Left cardiac atrium (tissue), 4 donors: Measurements from ENCODE around the gene GDE1. TPM values are rescaled to one million over a fixed set of nuclear protein-coding genes. Genes with fewer than 3 reads are reported as not detected.

Source experiments
- ATAC-seq, 2 donors: fragments of 200-7000 bp; cut with Tn5 transposase; one replicate each; pipeline ENCODE4 v1.9.1; 2020; ENCODE audit warnings: mild to moderate bottlenecking in 2 of 2, moderate library complexity in 2 of 2
- DNase-seq: peaks from one replicate; pipeline ENCODE4 v3.0.0-alpha.2; 2020
- intact Hi-C, 2 donors: fragments of 100-400 bp; cut with DNase I; formaldehyde crosslinking; loops; one replicate each; pipeline versions ENCODE4 v1.14.1 to v1.15.1; 2022 to 2023
- total RNA-seq, 2 donors: library from RNA; stranded (reverse); fragmentation: NEBNext Ultra II Directional; extraction: Animal tissue kit (Norgen Biotek cat#: 25700); gene quantifications; one replicate each; pipeline ENCODE4 v1.2.1, GENCODE V29; 2021
- donor health status: DM: no; HTN: yes; CAD: no.
- donor health status: DM: no; HTN: yes; CAD: no; lungs with severe emphysema.
- donor health status: DM: yes; HTN: yes; CAD: no.
- donor health status: Dilated cardiomyopathy.

Gene GDE1
- total RNA-seq, 2 donors from 2014 or later, result 93.7 to 96.3 TPM

DNA sequence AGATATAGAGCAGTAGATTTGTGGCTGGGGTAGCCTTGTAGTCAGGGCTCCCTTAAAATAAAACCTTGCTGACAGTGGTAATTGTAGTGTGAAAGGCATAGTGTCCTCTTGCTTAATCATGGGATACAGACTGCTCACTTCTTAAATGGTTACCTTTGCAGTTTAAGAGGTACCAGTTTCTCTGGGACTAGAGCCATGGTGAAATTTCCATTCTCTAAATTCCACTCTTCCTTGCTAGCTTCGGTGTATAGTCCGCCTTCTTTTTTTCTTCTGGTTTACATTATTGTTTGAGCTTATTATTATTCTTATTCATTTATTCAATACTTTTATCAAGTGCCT lies 3.5 kb upstream of the GDE1 start:
- DNase-seq (no peak), ATAC-seq (no peak)
- intact Hi-C loops, result no loop called here

GRCh38 chr16:19524616-19525384 lies 2.9 kb upstream of the GDE1 start:
- ATAC-seq, result no peak
- intact Hi-C loops, result no loop called here
- no peak for DNase-seq

DNA sequence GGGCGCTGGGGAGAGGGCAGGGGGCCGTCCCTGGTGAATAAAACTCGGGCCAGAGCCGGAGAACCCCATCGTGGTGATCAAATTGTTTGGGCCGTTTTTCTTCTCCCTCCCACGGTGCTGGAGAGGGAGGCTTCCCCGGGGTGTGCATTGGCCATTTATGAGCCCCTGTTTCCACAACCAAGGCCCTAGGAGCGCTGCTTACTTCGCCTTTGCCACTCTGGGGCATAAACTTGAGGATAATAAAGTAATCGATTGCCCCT lies 2.4 kb upstream of the GDE1 start:
- peak in 1 of 2 donors; percentile 2 for ATAC-seq
- DNase-seq, result no peak
- intact Hi-C loops, result no loop called here

DNA sequence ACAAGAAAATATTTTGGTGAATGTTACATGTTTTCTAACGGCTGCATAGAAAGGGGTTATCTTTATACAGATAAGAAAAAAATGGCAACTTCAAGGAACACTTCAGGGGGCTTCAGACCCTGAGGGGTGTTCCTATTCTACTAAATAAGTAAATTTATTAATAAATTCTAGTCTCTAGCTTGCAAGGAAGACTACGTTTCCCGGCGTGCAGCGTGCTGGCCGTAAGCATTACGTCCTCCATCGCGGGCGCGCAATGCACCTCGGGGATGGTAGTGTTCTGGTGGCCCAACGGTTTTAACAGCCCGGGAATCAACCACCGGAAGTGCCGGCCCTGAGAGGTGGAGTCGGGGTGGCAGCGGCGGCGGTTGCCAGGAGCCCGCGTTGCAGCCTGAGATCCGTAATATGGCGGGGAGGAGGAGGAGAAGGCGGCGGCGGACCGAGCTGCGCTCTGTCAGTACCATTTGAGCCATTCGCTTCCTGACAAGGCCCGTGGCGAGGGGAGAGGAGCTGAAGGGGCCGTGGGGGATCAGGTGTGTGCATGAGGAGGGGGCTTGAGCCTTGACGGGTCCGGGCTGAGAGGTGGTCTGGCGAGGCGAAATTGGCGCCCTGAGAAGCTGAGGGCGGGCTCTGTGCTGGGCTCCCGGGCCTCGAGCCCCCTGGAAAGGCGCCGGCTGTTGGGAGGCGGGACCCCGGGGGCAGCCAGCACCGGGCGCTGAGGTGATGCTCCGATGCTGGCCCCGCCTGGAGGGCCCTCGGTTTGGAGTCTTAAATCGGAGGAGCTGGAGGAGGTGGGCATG lies 1.9 kb upstream of the GDE1 start, which contains the start of gene CCP110:
TSS of gene CCP110 (plus strand) at position 384 of the 797 bp plus-strand sequence. CDS start 3,940 bp downstream, outside the sequence.
- ATAC-seq (peak; percentile 92 to 93), DNase-seq (peak; percentile 98)
- intact Hi-C loops, result no loop called here

DNA sequence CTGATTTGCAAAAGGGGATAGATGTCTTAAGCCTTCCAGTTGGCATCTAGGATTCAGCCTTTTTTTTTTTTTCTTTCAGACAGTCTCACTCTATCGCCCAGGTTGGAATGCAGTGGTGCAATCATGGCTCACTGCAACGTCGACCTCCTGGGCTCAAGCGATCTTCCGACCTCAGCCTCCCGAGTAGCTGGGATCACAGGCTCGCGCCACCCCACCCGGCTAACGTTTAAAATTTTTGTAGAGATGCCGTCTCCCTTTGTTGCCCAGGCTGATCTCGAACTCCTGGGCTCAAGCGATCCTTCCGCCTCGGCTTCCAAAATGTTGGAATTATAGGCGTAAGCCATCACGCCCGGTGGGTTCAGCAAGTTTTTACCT lies 1.3 kb upstream of the GDE1 start:
- ATAC-seq (no peak), DNase-seq (no peak)
- intact Hi-C loops, result no loop called here

DNA sequence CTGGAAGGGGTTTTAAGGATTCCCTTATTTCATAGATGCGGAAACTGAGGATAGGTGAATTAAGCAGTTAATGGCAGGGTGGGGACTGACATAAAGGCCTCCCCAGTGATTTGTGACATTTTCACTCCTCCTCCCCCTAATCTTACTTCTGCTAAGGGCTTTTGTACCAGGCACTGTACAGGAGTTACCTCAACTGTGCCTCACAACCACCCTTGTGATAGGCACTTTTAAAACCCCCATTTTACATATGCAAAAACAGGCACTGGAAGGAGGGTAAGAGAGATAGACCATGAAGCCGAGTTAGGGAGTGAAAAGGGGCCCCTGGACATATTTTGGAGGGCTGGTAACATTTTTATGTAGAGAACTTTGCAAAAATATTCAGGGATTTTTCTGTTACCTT lies 862 bp upstream of the GDE1 start:
- intact Hi-C loops, result no loop called here
- DNase-seq, result no peak
- ATAC-seq, result no peak

DNA sequence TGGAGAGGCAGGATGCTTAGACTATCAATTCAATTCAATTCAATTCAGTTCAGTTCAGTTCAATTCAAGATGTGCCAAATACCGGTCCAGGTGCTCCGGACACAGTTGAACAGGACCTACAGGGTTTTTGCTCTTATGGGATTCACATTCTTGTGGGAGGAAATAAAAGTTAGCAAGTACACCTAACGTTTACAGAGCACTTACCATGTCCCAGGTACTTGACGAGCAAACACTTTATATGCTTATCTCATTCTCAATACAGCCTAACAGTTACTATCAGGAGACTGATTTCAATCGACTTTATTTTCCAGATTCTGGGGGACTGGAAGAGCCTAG lies 467 bp upstream of the GDE1 start:
- DNase-seq (no peak), ATAC-seq (no peak)
- intact Hi-C loops, result no loop called here

GRCh38 chr16:19520861-19521331 lies 1.0 kb downstream of the GDE1 start:
- DNase-seq, result no peak
- ATAC-seq, result no peak
- intact Hi-C loops, result no loop called here

DNA sequence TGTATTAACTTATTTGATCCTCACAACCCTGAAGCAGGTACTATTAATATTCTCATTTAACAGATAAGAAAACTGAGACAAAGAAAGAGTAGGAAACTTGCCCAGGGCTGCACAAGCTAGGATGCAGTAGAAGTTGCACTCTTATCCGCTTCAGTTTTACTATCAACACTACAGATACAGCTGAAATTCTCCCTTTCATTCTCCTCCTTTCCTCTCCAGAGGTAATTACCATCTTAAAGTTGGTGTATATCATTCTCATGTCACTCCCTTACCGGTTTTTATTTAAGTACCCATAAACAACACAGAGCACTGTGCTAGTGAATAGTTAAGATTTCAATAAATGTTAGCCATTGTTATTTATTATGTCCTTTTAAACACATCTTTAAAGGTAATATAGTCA lies 3.5 kb downstream of the GDE1 start:
- ATAC-seq (no peak), DNase-seq (no peak)
- intact Hi-C loops, result no loop called here

- intact Hi-C loops, result no loop called here
- ATAC-seq (no peak), DNase-seq (no peak)
Observed at GRCh38 chr16:19517424-19518089, 4.3 kb downstream of the GDE1 start.

- DNase-seq (no peak), ATAC-seq (no peak)
- intact Hi-C loops, result no loop called here
Observed at GRCh38 chr16:19515757-19516156, 6.1 kb downstream of the GDE1 start.

GRCh38 chr16:19513377-19514053 lies 8.4 kb downstream of the GDE1 start:
- intact Hi-C loops, result no loop called here
- peak in 1 of 2 donors; percentile 63 for ATAC-seq
- no peak for DNase-seq

- ATAC-seq, result no peak
- DNase-seq, result no peak
- intact Hi-C loops, result no loop called here
Observed at GRCh38 chr16:19512297-19512696, 9.6 kb downstream of the GDE1 start.

GRCh38 chr16:19507867-19508266 lies 14.0 kb downstream of the GDE1 start:
- ATAC-seq (peak; percentile 61 to 74), DNase-seq (no peak)
- intact Hi-C loops, result no loop called here

- no peak for ATAC-seq
- intact Hi-C loops, result no loop called here
- no peak for DNase-seq
Observed at GRCh38 chr16:19506965-19507364, 14.9 kb downstream of the GDE1 start.

DNA sequence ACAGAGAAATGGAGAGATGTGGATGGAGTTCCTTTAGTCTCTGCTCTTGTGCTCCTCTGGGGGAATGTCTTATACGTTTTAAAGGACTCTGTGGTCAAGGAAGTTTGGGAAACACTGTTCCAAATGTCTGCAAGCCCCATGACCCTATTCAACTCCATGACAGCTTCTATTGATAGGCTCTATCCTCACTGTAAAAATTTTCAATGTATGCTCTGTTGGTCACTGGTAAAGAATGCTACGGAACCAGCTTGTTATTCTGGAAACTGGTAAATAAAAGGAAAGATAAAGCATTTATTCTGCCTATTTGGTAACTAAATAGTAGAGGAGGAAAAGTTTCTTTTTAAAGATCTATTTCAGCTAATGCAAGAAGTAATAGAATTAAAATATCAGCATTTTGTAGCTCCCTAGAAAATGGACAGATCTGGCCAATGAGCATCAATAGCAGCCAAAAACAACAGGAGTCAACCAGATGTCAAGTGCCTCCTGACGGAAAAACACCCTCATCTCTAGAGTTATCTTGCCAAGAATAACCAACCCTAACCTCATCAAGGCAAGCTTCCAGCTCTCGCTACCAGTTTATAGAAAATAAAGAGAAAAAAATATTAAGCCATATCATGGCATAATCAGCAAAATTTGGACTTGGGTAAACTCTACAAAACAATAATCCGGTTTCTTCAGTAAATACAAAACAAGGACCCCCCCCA lies 16.1 kb downstream of the GDE1 start:
- ATAC-seq, result peak; percentile 58 to 88
- intact Hi-C loops, result no loop called here
- DNase-seq, result peak; percentile 37

- no peak for DNase-seq
- intact Hi-C loops, result loop anchor here in 1 of 2 donors (5.0 kb wide), 1 partner anchor 416 kb away; no protein-coding TSS in a partner anchor
- no peak for ATAC-seq
Observed at GRCh38 chr16:19503461-19504075, 18.3 kb downstream of the GDE1 start.

GRCh38 chr16:19502395-19503131 lies 19.3 kb downstream of the GDE1 start:
- ATAC-seq, result peak; percentile 64 to 77
- intact Hi-C loops, result loop anchor here in 1 of 2 donors (5.0 kb wide), 1 partner anchor 415 kb away; no protein-coding TSS in a partner anchor
- peak; percentile 78 for DNase-seq
